Loucy (cell line): ENCODE data around the gene LSM8.

Experiments
- CTCF ChIP-seq: fragments of 200-600 bp; sonication (generic); conservative IDR thresholded peaks from 2 replicates; pipeline ENCODE4 v1.5.1; 2014; ENCODE audit warnings: mild to moderate bottlenecking, antibody characterized with exemption, low read length
- EZH2phosphoT487 ChIP-seq: fragments of 200-600 bp; IDR thresholded peaks from 2 replicates; pipeline ENCODE4 v1.6.1; 2018; ENCODE audit warnings: antibody characterized with exemption, mild to moderate bottlenecking, moderate library complexity, borderline replicate concordance

GRCh38 chr7:118218413-118219156 lies 34.6 kb downstream of the LSM8 start:
- TF ChIP-seq CTCF (no peak), EZH2phosphoT487 (no peak)
